ENCODE results near the gene SLC27A4. TPM values are rescaled to one million over a fixed set of nuclear protein-coding genes. Genes with fewer than 3 reads are reported as not detected.

SLC27A4 gene
- total RNA-seq, 1 donor from 2014 or later = 22.4 TPM

GRCh38 chr9:128389395-128390149 is 49.2 kb downstream of the SLC27A4 start:
- DNase-seq (ENCODE audit: low spot score in 2 of 2) (no peak), FAIRE-seq (no peak)

- FAIRE-seq (no peak), DNase-seq (ENCODE audit: low spot score in 2 of 2) (no peak)
Measured at GRCh38 chr9:128390150-128390812, 50.0 kb downstream of the SLC27A4 start.

GRCh38 chr9:128390813-128391711 is 50.7 kb downstream of the SLC27A4 start:
- FAIRE-seq (no peak), DNase-seq (ENCODE audit: low spot score in 2 of 2) (peak in 1 of 2 donors; percentile 55)

GRCh38 chr9:128391956-128392301 is 51.6 kb downstream of the SLC27A4 start:
- no peak for DNase-seq (ENCODE audit: low spot score in 2 of 2)
- FAIRE-seq = no peak

GRCh38 chr9:128392302-128393144 is 52.2 kb downstream of the SLC27A4 start:
- no peak for FAIRE-seq
- DNase-seq (ENCODE audit: low spot score in 2 of 2) = peak in 1 of 2 donors; percentile 51

- no peak for FAIRE-seq
- DNase-seq (ENCODE audit: low spot score in 2 of 2) = peak in 1 of 2 donors; percentile 80
Measured at GRCh38 chr9:128393145-128393775, 52.9 kb downstream of the SLC27A4 start.

GRCh38 chr9:128393970-128394369 is 53.6 kb downstream of the SLC27A4 start:
- DNase-seq (ENCODE audit: low spot score in 2 of 2) (no peak), FAIRE-seq (no peak)

- no peak for FAIRE-seq
Measured at GRCh38 chr9:128394379-128395168, 54.2 kb downstream of the SLC27A4 start.

GRCh38 chr9:128396970-128397613 is 56.8 kb downstream of the SLC27A4 start:
- FAIRE-seq (no peak), DNase-seq (ENCODE audit: low spot score in 2 of 2) (no peak)

More at GRCh38 chr9:128394379-128395168, 54.2 kb downstream of the SLC27A4 start:
- no peak for DNase-seq (ENCODE audit: low spot score in 2 of 2)

GRCh38 chr9:128397831-128398230 is 57.5 kb downstream of the SLC27A4 start:
- FAIRE-seq (no peak), DNase-seq (ENCODE audit: low spot score in 2 of 2) (no peak)

GRCh38 chr9:128399861-128400260 is 59.5 kb downstream of the SLC27A4 start:
- DNase-seq (ENCODE audit: low spot score in 2 of 2) (no peak), FAIRE-seq (no peak)

GRCh38 chr9:128404560-128404959 is 64.2 kb downstream of the SLC27A4 start:
- FAIRE-seq (no peak), DNase-seq (ENCODE audit: low spot score in 2 of 2) (no peak)

- DNase-seq (ENCODE audit: low spot score in 2 of 2) = no peak
- FAIRE-seq = no peak
Measured at GRCh38 chr9:128405077-128405779, 64.9 kb downstream of the SLC27A4 start.

- no peak for FAIRE-seq
Measured at GRCh38 chr9:128405780-128406171, 65.4 kb downstream of the SLC27A4 start.

GRCh38 chr9:128406848-128407391 is 66.6 kb downstream of the SLC27A4 start:
- FAIRE-seq (no peak), DNase-seq (ENCODE audit: low spot score in 2 of 2) (no peak)

More at GRCh38 chr9:128405780-128406171, 65.4 kb downstream of the SLC27A4 start:
- DNase-seq (ENCODE audit: low spot score in 2 of 2) = no peak

- no peak for FAIRE-seq
- DNase-seq (ENCODE audit: low spot score in 2 of 2) = peak in 1 of 2 donors; percentile 75
Measured at GRCh38 chr9:128408963-128409431, 68.7 kb downstream of the SLC27A4 start.

GRCh38 chr9:128409450-128409849 is 69.1 kb downstream of the SLC27A4 start:
- no peak for DNase-seq (ENCODE audit: low spot score in 2 of 2)
- no peak for FAIRE-seq
